ENCODE results near the gene RNF223.
"Not testable (repeated sequence)": the region's sequence is repeated elsewhere in the genome, so short reads cannot be mapped to it uniquely, and the experiment has no call there.

Gene RNF223

DNA sequence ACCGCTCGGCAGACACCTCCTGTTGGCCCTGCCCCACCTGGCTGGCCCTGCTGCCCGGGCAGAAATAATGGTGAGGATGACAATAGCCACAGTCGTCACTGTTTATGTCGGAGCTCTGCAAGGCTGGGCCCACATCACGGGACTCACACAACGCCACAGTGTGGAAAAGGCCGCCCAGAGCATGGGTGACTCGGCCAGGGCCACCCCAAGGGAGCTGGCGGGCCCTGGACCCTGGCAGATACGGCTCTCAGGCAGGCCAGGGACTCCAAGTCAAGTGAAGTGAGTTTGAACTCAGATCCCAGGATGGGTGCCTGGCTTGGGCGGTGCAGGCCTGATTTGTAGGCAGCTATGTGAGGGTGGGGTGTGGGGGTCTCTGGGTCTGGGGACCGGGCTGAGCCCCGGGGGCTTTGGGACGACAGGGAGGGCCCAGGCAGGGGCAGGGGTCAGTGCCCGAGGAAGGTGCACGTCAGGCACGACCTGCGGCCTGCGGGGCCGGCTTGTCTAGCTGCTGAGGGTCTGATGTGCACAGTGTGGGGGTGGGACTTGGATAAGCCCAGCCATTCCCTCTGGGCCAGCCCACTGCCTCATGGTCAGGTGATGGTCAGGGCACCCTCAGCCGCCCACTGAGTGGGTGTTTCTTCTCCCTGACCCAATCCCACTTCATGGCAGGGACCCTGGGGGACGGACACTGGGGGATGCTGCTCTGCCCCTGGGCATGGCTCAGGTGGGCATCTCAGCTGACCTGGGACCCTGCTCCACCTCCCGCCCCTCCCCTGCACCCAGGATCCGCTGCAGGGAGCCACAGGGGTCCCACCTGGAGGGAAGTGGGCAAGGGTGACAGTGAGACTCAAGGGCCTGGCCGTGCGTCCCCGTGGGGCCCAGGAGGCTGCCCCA is 1.0 kb downstream of the RNF223 start:
- no peak for DNase-seq (ENCODE audit: low read depth, low spot score)

DNA sequence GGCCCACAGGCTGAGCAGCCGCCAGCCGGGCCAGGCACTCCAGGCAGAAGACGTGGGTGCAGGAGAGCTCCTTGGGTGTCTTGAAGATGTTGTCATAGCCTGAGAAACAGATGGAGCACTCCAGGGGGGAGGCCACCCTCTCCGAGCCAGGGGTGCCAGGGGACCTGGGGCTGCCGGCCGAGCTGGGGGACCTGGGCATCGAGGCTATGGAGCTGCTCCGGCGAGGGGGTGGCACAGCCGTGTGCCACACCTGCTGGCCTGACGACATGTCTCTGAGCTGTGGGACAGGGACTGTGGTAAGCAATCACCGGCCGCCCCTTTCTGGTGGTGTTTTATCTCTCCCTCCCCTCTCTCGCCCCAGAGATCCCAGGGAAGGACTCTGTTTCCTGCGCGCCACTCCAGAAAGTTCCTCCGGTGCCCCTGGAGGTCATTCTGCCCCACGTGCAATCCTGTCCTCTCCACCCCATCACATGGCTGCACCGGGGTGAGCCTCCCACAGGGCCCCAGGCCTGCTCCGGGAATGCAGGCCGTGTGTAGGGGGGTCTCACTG is 1.7 kb downstream of the RNF223 start:
- no peak for DNase-seq (ENCODE audit: low read depth, low spot score)

DNA sequence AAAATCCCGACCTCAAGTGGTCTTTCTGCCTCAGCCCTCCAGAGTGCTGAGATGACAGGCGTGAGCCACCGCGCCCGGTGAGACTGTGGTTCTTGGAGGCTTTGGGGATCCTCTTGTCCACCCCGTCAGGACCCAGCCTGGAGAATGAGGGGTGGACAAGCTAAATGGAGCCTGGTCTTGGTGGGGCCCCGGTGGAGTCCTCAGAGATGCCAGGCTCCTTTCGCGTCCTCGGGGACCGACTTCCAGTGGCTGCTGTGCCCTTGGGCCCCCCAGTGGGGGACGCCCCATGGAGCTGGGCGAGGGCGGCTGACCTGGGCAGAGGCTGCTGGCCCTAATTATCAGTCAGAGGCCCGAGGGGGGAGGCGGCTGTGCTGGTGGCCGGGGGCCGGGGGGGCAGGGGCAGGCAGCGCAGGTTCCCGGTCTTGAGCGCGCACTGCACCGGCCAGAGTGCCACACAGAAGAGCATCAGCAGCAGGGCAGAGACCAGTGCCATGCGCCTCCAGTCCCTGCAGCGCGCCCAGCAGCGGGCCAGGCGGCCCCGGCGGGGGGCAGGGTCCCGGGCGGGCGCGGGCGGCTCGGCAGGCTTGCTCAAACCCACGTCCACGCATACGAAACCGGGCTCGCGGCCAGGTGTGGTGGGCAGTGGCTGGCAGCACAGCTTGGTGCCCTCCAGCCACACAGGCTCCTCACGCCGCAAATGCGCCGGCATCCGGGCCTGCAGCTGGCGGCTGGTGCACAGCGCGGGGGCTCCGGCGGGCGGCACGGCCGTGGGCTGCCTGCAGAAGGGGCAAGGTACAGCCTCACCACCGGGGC is 2.4 kb downstream of the RNF223 start:
- no peak for DNase-seq (ENCODE audit: low read depth, low spot score)

DNA sequence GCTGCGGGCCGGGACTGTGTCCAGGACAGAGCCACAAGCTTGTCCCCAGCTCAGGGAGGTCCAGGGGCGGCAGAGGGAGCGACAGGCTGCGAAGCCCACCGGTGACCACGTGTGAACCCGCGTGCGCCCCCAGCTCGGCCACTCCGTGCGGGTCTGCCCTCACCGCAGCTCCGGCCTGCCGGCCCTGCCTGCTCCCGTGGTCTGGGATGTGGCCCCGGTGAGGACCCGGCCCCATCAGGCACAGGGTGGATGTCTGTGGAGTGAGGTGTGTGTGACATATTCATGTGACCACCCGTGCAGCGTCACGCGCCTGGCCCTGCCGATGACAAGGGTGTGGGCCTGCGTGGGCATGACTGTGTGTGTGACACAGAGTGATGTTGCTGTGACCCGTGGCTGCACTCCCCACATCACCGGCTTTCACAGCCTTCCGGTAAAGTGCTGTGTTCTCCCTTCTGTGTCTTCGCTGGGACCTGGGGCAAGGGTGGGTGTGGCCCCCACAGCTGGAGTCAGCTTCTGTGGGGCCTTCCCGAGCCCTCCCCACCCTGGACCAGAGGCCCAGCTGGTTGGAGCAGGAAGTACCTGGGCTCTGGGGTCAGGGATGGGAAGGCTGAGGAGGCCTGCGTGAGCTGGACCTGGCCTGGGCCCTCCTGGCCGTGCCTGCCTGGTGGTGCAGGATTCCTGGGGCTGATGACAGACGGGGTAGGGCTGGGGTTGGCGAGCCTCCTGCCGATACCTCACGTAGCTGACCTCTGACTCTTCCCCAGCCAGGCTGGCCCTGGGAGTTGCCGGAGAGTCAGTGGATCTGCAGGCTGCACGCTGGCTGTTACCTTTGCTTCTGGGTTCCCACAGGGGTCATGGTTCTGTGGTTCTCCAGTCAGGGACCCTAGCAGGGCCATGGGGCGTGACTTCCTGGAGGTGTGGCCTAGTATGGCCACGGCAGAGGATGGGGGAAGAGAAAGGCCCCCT is 4.1 kb downstream of the RNF223 start:
- DNase-seq (ENCODE audit: low read depth, low spot score), result no peak

DNA sequence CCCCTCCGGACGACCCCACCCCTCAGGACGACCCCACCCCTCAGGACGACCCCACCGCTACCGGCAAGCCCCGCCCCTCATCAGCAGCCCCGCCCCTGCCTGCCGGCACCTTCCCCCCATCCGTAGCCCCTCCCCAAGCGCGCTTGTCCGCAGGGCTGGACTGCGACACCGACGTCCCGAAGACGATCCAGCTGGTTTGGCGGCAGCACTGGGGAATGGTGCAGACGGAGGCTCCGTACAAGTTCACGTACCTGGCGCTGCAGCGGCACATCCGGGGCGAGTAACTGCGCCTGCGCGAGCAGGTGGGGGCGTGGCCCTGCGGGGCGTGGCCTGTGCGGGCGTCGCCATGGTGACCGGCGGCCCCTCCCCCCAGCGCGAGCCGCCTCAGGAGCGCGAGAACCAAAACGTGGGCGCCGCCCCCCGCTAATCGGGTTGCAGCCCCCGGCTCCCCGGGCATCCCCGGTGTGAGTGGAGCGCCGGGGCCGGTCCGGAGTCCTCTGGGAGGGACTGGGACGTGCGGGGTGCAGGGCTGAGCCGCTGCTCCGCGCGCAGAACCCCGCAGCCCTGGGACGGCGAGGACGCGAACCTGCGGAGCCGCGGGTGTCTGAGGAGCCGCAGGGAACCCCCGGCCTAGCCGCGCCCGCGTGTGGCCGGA is 4.9 kb downstream of the RNF223 start:
- DNase-seq (ENCODE audit: low read depth, low spot score), result peak; percentile 66

DNA sequence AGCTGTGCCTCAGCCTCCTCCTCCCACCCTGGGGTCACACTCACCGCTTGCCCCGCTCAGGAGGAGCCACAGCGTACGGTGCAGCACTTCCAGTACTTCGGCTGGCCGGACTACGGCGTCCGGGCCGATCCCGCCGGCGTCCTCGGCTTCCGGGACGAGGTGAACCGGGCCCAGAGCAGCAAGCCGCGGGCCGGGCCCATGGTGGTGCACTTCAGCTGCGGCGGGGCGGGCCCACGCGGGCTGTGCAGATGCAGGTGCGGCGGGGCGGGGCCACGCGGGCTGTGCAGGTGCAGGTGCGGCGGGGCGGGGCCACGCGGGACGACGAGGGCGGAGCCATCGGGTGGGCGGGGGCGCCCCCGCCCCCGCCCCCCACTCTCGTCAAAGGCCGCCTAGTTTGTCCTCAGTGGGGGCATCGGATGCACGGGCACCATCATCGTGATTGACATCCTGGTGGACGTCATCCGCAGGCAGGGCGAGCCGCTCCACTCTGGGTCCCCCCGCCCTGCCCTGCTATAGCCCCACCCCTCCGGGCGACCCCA is 5.5 kb downstream of the RNF223 start:
- DNase-seq (ENCODE audit: low read depth, low spot score), result no peak

DNA sequence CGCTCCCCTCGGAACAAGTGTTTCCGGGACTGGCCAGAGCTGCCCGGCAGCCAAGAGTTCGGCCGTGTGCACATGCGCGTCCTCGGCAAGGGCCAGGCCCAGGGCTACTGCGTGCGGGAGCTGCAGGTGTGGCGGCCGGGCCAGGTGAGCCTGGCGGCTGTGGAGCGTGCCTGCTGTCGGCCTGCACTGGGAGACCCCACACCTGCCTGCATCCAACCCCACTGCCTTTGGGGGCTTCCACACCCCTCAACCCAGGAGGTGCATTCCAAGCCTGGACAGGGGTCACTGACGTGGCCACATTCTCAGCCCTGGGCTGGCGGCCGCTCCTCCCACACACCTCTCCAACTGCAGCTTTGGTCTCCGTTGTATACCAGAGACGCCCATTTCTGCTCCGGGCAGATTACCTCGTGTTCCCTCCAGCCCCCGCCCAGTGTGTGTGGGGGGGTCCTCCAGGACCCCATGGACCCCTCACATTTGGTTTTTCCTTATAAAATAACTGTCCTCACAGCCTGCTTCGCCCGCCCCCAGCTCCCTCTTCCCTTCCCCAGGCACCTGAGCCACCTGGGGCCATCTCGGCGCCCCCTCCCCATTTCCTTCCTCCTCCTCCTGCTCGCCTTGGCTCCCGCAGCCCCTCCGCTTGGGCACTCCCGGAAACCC is 6.1 kb downstream of the RNF223 start:
- no peak for DNase-seq (ENCODE audit: low read depth, low spot score)

DNA sequence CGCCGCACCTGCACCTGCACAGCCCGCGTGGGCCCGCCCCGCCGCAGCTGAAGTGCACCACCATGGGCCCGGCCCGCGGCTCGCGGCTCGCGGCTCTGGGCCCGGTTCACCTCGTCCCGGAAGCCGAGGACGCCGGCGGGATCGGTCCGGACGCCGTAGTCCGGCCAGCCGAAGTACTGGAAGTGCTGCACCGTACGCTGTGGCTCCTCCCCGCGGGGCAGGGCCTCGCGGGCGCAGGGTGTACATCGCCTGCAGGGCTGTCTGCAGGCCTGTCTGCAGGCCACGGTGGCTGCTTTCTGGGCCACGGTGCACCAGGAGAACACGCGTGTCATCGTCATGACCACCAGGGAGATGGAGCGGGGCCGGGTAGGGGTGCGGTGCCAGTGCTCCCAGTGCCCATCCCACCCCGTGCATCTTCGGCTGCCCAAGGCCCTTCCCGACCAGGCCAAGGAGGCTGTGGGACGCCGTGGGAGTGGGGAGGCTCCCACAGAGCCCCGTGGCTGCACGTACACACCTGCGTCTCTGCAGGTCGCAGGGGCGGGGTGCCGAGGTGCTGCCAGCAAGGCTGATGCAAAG is 6.7 kb downstream of the RNF223 start:
- no peak for DNase-seq (ENCODE audit: low read depth, low spot score)

DNA sequence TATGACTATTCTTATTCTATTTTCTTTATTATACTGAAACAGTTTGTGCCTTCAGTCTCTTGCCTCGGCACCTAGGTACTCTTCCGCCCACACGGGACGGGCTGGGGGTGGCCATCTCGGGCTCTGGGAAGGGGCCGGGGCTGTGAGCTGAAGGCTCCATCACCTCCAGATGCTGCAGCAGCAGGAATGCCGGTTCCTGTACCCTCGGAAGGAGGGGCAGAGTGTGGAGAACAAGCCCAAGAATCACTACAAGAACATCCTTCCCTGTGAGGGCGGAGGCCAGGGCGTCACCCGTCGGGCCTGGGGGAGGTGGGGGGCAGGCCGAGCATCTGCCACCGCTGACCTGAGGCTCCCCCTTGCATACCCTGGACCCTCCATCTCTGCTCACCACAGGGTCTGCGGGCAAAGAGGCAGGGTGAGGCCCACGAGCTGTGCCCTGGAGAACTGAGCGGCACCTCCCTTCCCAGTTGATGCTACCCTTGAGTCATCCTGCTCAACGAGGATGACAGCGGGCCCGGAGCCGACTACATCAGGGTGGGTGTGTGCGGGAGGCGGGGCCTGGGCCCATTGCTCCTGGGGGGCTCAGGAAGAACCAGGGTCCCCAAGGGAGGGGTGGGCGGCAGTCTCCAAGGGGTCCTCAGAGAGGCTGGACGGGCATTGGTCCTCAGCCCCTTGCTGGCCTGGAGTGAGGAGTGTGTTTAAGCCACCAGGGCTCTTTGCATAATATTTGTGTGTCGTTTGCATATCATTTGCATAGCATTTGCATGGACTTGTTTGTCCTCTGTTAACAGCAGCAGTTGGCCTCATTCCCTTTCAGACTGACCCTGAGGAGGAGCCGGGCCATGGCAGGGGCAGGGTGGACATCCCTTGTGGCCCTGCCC is 7.5 kb downstream of the RNF223 start:
- DNase-seq (ENCODE audit: low read depth, low spot score), result no peak

DNA sequence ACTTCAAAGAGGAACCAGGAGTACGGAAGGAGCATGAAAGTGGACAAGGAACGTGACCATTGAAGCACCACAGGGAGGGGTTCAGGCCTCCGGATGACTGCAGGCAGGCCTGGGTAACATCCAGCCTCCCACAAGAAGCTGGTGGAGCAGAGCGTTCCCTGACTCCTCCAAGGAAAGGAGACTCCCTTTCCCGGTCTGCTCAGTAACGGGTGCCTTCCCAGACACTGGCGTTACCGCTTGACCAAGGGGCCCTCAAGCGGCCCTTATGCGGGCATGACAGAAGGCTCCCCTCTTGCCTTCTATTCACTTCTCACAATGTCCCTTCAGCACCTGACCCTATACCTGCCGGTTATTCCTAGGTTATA is 8.2 kb downstream of the RNF223 start:
- not testable (repeated sequence) for DNase-seq (ENCODE audit: low read depth, low spot score)

DNA sequence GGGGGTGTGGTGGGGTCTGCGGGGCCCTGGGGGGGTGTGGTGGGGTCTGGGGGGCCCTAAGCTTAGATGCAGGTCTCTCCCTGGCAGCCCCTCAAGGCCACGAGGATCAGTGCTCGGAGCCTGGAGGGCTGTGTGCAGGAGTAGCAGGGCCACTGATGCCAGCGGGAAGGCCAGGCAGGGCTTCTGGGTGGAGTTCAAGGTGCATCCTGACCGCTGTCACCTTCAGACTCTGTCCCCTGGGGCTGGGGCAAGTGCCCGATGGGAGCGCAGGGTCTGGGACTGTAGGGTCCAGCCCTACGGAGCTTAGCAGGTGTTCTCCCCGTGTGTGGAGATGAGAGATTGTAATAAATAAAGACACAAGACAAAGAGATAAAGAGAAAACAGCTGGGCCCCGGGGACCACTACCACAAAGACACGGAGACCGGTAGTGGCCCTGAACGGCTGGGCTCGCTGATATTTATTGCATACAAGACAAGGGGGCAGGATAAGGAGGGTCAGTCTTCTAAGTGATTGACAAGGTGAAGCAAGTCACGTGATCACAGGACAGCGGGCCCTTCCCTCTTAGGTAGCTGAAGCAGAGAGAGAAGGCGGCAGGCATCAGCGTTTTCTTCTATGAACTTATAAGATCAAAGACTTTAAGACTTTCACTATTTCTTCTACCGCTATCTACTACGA is 8.7 kb downstream of the RNF223 start:
- no peak for DNase-seq (ENCODE audit: low read depth, low spot score)

DNA sequence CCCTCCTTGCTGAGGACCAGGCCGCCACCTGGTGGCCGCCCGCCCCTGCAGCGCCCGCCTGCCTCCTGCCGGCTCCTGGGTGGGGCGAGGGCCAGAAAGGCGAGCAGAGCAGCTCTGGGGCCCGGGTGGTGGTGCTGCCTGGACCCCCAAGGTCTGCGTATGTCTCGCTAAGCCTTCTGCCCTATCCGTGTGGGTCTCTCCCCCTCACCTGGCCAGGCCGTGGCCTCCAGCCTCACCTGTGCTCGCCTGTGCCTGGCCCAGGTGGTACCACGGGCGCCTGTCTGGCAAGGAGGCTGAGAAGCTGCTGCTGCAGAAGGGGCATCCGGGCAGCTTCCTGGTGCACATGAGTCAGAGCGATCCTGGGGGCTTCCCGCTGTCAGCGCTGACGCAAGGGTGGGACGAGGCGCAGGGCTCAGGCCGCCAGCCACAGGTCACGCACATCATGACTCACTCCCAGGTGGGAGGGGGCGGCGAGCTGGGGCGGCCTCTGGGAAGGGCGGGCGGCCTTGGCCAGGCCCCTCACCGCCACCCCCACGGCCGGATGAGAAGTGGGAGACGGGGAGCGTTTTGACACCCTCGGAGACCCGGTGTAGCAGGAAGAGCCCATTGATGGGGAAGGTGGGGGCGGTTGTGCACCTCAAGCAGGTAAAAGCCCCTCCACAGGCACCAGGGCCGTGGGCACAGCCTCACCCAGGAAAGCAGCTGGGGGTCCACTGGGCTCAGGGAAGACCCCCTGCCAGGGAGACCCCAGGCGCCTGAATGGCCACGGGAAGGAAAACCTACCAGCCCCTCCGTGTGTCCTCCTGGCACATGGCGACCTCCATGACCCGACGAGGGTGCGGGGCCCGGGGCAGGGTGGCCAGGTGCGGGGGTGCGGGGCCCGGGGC is 9.9 kb downstream of the RNF223 start:
- peak; percentile 80 for DNase-seq (ENCODE audit: low read depth, low spot score)

DNA sequence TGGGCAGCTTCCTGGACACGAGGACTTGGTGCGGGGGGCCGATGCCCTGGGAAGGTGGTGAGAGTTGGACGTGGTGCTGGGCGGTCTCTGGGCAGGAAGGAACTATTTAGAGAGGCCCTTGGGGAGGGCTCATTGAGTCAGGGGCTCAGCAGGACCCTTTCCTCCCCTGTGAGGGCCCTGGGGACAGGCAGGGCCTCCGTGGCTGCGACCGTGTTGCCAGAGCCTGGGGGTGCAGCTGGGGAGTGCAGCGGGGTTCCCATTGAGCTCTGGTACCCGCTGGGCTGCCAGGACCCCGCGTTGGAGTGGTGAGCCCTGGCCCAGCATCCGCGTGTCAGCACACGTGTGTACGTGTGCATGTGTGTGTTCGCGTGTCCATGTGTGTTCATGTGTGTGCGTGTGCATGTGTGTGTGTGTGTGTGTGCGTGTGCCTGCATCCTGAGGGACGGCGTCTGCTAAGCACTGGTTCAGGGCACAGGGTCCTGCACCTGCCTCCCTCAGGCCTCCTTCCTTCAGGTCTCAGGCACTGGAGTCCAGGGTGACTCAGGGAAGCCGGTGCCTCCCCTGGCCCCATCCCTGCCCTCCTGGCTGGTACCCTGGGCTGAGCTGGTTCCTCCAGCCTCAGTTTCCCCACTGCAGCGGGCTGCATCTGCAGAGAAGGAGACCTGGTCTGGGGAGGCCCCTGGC is 10.7 kb downstream of the RNF223 start:
- DNase-seq (ENCODE audit: low read depth, low spot score), result no peak

DNA sequence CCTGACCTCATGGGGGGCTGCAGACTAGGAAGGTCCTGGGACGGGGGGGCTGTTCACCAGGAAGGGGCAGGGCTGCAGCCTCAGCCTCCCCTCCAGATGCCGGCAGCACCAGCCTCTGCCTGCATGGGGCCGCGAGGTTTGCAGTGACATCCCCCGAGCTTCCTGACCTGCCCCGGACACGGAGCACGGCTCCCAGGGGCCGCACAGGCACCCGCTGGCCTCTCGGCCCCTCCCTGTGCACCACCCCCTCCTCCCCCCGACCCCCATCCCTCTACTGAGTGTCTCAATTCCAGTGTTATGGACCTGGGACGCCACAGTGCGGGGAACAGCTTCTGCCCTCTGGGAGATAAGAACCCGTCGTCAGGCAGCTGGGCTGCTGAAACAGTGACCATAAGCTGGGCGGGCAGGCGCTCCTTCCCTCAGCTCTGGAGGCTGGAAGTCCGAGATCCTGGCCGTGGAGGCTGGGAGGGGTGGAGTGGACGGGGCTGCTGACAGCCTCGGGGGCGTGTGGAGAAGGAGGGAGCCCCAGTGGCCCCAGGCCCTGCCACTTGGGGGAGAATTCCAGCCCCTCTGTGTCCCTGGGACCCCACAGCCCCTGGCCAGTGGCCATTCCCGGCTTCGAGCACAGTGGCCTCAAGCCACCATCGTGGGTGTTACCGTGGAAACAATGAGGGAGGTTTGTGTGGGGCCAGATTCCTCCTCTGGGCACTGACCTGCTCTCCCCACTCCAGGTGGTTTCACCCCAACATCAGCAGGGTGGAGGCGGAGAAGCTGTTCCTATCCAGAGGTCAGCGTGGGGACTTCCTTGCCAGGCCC is 11.6 kb downstream of the RNF223 start:
- DNase-seq (ENCODE audit: low read depth, low spot score), result no peak

DNA sequence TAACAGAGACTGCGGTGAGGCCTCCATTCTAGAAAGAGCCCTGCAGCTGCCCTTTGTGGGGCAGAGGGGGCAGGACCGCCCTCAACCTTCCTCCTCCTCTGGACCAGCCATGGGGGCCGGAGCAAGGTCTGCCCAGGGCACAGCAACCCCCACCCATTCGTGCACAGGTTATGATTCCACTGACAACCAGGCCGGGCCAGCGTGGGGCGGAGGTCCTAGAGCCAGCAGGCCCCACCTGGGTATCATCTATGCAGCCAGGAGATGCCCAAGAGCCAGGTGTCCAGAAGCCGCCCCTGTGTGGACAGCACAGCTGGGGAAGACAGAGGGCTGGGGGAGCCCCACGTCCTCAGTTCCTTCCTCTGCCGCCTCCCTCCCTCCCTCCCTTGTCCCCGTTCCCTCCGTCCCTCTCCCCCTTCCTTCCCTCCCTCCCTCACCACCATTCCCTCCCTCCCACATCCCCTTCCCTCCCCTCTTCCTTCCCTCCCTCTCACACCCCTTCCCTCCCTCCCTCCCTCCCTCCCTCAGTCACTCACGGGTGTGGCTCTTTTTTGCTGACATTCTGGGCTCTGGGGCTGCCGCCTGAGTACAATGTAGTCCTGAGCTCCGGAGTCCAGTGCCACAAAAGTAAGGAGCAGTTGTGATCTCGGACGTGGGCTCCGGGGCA is 12.3 kb downstream of the RNF223 start:
- no peak for DNase-seq (ENCODE audit: low read depth, low spot score)

Data from activated naive CD8-positive, alpha-beta T cell treated with anti-CD3 and anti-CD28 coated beads, Interleukin-2, amount 50 U/mL, for 16 hours (primary cell).